ENCODE results near the gene HOGA1. TPM values are rescaled to one million over a fixed set of nuclear protein-coding genes. Genes with fewer than 3 reads are reported as not detected.

The HOGA1 gene
- total RNA-seq, 1 experiment from 2014 or later: 4.4 TPM

GRCh38 chr10:97547962-97548361 lies 36.2 kb upstream of the HOGA1 start:
- no peak overlapping the region for H3K4me2 ChIP-seq
- CTCF ChIA-PET: no interaction called here
- intact Hi-C loops (cut with micrococcal nuclease; ENCODE audit: unreplicated experiment): no loop called here
- no TSS peak for BruUV-seq (replicated peaks)
- no peaks in the 10 kb centered on the region for H4K20me1 ChIP-seq (ENCODE audit: insufficient read depth)
- H2AFZ ChIP-seq: no peak overlapping the region
- no peaks in the 10 kb centered on the region for H3K9me3 ChIP-seq (ENCODE audit: insufficient read depth, low read depth)
- H3K27me3 ChIP-seq (ENCODE audit: insufficient read depth, low read depth): no peaks in the 10 kb centered on the region
- DNase-seq: no peak
- H3K4me1 ChIP-seq (replicated peaks; ENCODE audit: insufficient read depth): peaks cover 9% of the 10 kb centered on the region
- H3K4me3 ChIP-seq: no peak overlapping the region
- H3K27ac ChIP-seq: no peak overlapping the region
- POLR2A ChIA-PET (ENCODE audit: unreplicated experiment): no interaction called here
- no peaks in the 10 kb centered on the region for H3K9me2 ChIP-seq (ENCODE audit: insufficient read depth)
- no peaks in the 10 kb centered on the region for H3K79me2 ChIP-seq (ENCODE audit: low read depth)
- H3K36me3 ChIP-seq (ENCODE audit: low read depth): no peaks in the 10 kb centered on the region
- H3F3A ChIP-seq (ENCODE audit: insufficient read depth, low read depth): peaks cover 6% of the 10 kb centered on the region
- TF ChIP-seq CTCF (conservative IDR thresholded peaks at IDR 0.05): no peak
- TF ChIP-seq EZH2 (IDR thresholded peaks at IDR 0.05; ENCODE audit: low read depth): no peak

GRCh38 chr10:97548828-97549455 lies 35.2 kb upstream of the HOGA1 start:
- H3K36me3 ChIP-seq (ENCODE audit: low read depth): no peaks in the 10 kb centered on the region
- BruUV-seq (replicated peaks): no TSS peak
- intact Hi-C loops (cut with micrococcal nuclease; ENCODE audit: unreplicated experiment): no loop called here
- ChIA-PET CTCF (no interaction called here), POLR2A (ENCODE audit: unreplicated experiment) (no interaction called here)
- H3K79me2 ChIP-seq (ENCODE audit: low read depth): no peaks in the 10 kb centered on the region
- H3K9me3 ChIP-seq (ENCODE audit: insufficient read depth, low read depth): no peaks in the 10 kb centered on the region
- no peaks in the 10 kb centered on the region; the same call in 1 of the 2 replicates for H3K4me1 ChIP-seq (replicated peaks; ENCODE audit: insufficient read depth)
- no peak overlapping the region for H3K4me2 ChIP-seq
- H3K4me3 ChIP-seq: no peak overlapping the region
- no peaks in the 10 kb centered on the region for H4K20me1 ChIP-seq (ENCODE audit: insufficient read depth)
- TF ChIP-seq EZH2 (IDR thresholded peaks at IDR 0.05; ENCODE audit: low read depth): no peak
- no peak for TF ChIP-seq CTCF (conservative IDR thresholded peaks at IDR 0.05)
- no peaks in the 10 kb centered on the region for H3K27me3 ChIP-seq (ENCODE audit: insufficient read depth, low read depth)
- no peak overlapping the region for H3K27ac ChIP-seq
- no peak overlapping the region for H2AFZ ChIP-seq
- no peaks in the 10 kb centered on the region for H3F3A ChIP-seq (ENCODE audit: insufficient read depth, low read depth)
- DNase-seq: no peak
- no peaks in the 10 kb centered on the region for H3K9me2 ChIP-seq (ENCODE audit: insufficient read depth)

GRCh38 chr10:97549587-97550322 lies 34.4 kb upstream of the HOGA1 start:
- CTCF ChIA-PET: interaction anchor here (0.9 kb wide), 1 partner anchor 57 kb away, joined by 3 read pairs; no protein-coding TSS in a partner anchor
- Histone ChIP-seq H3F3A (ENCODE audit: insufficient read depth, low read depth) (no peaks in the 10 kb centered on the region), H2AFZ (no peak overlapping the region), H3K4me2 (no peak overlapping the region), H3K9me3 (ENCODE audit: insufficient read depth, low read depth) (no peaks in the 10 kb centered on the region), H3K4me1 (replicated peaks; ENCODE audit: insufficient read depth) (no peaks in the 10 kb centered on the region; the same call in 1 of the 2 replicates), H3K27me3 (ENCODE audit: insufficient read depth, low read depth) (no peaks in the 10 kb centered on the region), H3K79me2 (ENCODE audit: low read depth) (no peaks in the 10 kb centered on the region), H3K36me3 (ENCODE audit: low read depth) (no peaks in the 10 kb centered on the region), H3K27ac (no peak overlapping the region), H3K9me2 (ENCODE audit: insufficient read depth) (no peaks in the 10 kb centered on the region), H3K4me3 (no peak overlapping the region), H4K20me1 (ENCODE audit: insufficient read depth) (no peaks in the 10 kb centered on the region)
- POLR2A ChIA-PET (ENCODE audit: unreplicated experiment): no interaction called here
- TF ChIP-seq EZH2 (IDR thresholded peaks at IDR 0.05; ENCODE audit: low read depth): no peak
- no TSS peak for BruUV-seq (replicated peaks)
- intact Hi-C loops (cut with micrococcal nuclease; ENCODE audit: unreplicated experiment): loop anchor here (10.0 kb wide), 1 partner anchor 65 kb away; no protein-coding TSS in a partner anchor
- DNase-seq: no peak

All from PC-9 (cell line).